DMS 273 (cell line): ENCODE results near the gene RBBP5.

Experiments
- DNase-seq: peaks from one replicate; lab custom pipeline; 2025; ENCODE audit not compliant: unreplicated experiment; lab: John Stamatoyannopoulos, UW

RBBP5 gene

DNA sequence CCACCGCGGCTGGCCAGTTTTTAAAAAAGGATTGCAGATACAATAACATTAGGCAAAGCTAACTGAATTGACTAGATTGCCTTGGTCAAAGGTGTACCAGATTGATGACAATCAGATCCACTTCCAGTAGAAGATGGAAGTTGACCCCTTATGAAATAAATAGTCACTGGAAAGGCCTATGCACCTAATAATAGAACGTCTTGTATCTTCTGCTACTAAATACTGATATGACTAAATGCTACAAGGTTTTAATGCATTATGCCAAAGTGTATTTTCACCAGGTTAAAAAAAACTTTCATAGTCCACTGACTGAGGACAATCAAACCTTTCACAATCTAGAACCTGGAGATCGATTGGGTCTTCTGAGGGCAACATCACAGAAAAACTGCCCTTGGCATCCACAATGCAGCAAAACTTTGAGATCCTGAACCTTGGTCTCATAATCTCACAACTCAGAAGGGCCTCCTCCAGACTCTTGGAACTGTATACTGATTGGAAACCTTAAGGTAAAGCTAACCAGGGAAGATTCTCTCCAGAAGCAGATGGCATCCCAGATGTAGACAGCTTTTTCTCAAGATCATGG is 7.8 kb upstream of the RBBP5 start:
- DNase-seq = peak; percentile 18

- no peak for DNase-seq
Measured at GRCh38 chr1:205128050-205128449, 6.3 kb upstream of the RBBP5 start.

GRCh38 chr1:205127646-205128045 is 5.9 kb upstream of the RBBP5 start:
- no peak for DNase-seq

GRCh38 chr1:205124726-205125125 is 2.9 kb upstream of the RBBP5 start:
- no peak for DNase-seq

DNA sequence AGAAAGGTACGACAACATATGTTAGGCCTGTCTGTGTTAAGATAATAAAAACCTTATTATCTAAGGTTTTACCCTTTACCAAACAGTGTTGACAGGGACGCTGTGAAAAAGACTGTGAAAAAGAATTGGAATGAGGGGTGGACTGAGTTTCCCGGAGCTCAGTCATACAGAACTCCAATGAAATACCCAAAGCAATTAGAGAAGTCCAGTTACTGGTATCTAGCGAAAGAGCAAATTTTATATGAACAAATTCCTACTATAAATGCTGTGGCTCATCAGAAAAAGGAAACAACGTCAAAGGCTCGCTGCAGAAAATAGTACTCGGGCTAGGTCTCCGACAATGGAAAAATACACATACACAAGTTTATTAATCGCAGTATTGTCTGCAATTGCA is 708 bp upstream of the RBBP5 start:
- peak; percentile 41 for DNase-seq

GRCh38 chr1:205118752-205119151 is 3.0 kb downstream of the RBBP5 start:
- no peak for DNase-seq

- DNase-seq = no peak
Measured at GRCh38 chr1:205111354-205111753, 10.4 kb downstream of the RBBP5 start.

DNA sequence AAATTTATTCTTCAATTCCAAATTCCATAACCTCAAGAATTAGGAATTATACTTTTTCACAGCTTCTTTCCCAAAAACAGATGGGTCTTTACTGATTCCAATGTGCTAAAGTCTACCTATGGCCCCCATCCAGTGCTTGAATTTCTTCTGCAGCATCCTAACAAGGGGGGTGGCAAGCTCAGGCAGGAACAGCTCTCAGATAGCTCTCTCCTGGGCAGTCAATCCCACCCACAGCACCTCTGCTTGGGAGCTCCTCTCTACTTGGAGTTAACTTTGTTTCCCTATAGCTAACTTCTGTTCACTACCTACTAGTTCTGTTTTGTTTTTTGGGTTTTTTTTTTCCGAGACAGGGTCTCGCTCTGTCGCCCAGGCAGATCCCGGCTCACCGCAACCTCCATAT is 12.1 kb downstream of the RBBP5 start:
- DNase-seq = no peak

DNA sequence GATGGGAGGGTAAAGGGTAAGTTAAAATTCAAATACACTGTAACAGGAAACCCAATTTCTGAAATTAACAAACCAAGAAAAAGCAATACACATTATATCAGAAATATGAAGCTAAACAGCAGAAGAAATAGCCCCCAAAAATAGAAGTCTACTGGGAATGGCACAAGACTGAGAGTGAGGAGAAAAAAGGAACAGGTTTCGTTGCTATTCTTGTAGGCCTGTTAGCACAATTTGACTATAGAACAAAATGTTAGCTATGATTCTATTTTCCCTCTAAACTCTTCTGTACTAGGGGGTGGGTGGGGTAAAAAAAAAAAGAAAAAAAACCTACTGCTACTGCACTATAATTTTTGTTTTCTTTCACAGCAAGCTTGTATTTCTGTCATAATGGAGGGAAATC is 12.5 kb downstream of the RBBP5 start:
- DNase-seq = no peak

DNA sequence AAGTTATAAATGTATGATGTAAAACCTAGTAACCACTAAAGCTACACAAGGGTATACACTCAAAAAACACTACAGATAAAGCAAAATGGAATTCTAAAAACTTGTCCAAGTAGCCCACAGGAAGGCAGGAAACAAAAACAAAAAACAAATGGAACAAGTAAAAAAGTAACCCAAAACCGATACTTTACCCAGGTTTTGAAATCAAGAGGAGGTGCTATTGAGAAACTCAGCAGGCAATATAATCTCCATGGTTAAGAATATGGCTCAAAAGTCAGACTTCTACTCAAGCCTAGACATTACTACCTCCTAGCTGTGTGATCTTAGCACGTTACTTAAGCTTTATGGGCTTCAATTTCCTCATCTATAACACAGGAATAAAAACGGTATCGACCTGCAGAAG is 13.3 kb downstream of the RBBP5 start:
- DNase-seq = no peak

- DNase-seq = no peak
Measured at GRCh38 chr1:205107327-205107726, 14.5 kb downstream of the RBBP5 start.

DNA sequence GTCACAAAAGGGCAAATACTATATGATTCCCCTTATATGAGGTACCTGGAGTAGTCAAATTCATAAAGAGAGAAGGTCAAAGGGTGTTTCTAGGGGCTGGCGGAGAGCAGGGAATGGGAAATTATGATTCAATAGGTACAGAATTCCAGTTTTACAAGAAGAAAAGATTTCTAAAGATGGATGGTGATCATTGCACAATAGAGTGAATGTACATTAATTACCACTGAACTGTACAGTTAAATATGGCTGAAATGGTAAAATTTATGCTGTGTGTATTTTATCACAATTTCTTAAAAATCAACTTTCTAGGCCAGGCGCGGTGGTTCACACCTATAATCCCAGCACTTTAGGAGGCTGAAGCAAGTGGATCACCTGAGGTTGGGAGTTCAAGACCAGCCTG is 19.4 kb downstream of the RBBP5 start:
- DNase-seq = no peak

DNA sequence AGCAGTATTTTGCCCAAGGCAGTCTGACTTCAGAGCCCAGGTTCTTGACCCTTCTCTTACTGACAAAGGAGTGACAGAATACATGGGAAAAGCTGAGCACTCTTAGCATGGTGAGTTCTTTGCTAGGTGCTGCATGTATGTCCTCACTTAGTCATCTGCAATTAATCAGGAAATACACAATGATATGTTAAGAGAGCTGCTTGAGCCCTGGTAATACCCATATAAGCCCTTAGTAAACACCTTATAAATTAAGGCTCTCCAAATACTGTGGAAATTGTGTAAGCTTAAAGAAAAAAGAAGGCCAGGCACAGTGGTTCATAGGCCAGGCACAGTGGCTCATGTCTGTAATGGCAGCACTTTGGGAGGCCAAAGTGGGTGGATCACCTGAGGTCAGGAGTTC is 23.5 kb downstream of the RBBP5 start:
- no peak for DNase-seq

DNA sequence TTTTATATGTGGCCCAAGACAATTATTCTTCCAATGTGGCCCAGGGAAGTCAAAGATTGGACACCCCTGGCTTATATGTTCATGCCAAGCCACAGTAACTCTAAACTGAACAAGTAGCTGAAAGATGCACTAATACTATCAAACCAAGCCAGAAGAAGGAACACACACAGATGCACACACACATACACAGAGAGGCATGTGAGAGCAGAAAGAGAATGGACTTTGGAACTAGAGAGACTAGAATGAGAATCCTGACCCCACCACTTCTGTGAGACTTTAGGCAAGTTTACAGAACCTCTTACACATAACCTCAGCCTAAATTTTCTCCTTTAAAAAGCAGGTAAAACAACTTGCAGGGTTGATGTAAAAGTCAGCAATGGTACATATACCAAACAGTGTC is 26.4 kb downstream of the RBBP5 start:
- DNase-seq = no peak

DNA sequence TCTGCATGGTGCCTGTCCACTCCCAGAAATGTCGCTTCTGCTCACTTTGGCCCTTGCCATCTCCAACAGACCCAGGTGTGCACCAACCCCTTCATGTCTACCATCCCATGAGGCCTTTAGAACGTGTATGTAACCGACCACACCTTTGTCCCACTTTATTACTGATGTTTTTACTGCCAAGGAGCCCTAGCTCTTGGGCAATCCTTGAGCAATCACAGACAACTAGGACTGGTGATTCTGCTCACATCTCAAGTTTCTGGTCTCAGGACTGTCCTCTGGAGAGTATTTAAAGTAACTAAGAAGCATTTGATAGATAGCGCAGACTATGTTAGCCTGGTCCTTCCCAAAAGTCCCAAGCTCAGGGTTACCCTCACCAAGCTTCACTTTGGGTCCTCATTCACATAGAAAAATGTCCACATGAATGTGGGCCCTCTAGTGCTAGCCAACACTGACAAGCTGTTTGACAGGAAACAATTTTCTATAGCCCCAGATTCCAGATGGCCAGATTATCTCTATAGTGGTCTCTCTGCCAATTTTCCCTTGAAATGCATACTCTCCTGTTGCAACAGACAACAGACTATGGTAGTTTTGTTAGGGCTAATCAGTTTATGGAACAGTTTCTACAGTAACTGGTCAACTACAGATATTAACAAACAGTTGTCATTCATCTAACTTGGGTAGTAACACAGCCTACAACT is 30.6 kb downstream of the RBBP5 start:
- peak; percentile 65 for DNase-seq

- DNase-seq = no peak
Measured at GRCh38 chr1:205088341-205088740, 33.4 kb downstream of the RBBP5 start.

- no peak for DNase-seq
Measured at GRCh38 chr1:205084360-205084759, 37.4 kb downstream of the RBBP5 start, which contains the start of gene TMEM81. Gene TMEM81 (minus strand): TSS chr1:205084460. CDS start chr1:205084320, 140 bp downstream.

GRCh38 chr1:205082431-205082830 is 39.3 kb downstream of the RBBP5 start:
- no peak for DNase-seq

- DNase-seq = no peak
Measured at GRCh38 chr1:205077934-205078311, 43.9 kb downstream of the RBBP5 start.

GRCh38 chr1:205077158-205077933 is 44.4 kb downstream of the RBBP5 start:
- no peak for DNase-seq

GRCh38 chr1:205076245-205076761 is 45.5 kb downstream of the RBBP5 start:
- DNase-seq = no peak

- no peak for DNase-seq
Measured at GRCh38 chr1:205075642-205076155, 46.1 kb downstream of the RBBP5 start.
